HG02938 (cell line): ENCODE data around the gene TMEM121B.
A peak's percentile ranks its signal among the peaks of the same experiment; 100 is the strongest.

Source experiments
- ATAC-seq: cut with Tn5 transposase; IDR thresholded peaks from one replicate; pipeline ENCODE4 v1.9.1; 2021; ENCODE audit warnings: mild to moderate bottlenecking, moderate library complexity; ENCODE audit not compliant: unreplicated experiment

TMEM121B gene

DNA sequence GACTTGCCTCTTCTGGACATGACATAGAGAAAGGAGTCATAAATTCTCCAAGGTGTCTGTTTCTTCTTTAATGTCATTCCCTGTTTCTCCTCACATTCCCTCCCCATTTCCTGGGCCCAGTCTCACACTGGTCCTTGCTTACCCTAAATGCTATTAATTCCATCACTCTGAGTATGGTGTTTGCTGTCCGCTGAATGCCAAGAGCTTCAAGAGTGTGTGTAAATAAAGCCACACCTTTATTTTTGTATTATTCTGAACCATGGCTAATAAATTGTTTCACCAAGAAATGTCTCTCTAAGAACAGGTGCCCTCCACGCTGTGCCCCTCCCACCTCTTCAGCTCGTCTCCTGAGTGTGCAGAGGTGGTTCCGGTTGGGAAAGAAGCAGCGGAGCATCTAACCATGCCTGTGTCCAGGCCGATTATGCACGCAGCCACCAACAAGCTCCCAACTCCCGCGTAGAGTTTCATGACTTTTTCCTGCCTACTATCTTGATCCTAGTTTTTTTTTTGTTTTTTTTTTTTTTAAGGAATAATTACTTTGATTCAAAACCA, 8.6 kb downstream of the TMEM121B start:
- no peak for ATAC-seq

DNA sequence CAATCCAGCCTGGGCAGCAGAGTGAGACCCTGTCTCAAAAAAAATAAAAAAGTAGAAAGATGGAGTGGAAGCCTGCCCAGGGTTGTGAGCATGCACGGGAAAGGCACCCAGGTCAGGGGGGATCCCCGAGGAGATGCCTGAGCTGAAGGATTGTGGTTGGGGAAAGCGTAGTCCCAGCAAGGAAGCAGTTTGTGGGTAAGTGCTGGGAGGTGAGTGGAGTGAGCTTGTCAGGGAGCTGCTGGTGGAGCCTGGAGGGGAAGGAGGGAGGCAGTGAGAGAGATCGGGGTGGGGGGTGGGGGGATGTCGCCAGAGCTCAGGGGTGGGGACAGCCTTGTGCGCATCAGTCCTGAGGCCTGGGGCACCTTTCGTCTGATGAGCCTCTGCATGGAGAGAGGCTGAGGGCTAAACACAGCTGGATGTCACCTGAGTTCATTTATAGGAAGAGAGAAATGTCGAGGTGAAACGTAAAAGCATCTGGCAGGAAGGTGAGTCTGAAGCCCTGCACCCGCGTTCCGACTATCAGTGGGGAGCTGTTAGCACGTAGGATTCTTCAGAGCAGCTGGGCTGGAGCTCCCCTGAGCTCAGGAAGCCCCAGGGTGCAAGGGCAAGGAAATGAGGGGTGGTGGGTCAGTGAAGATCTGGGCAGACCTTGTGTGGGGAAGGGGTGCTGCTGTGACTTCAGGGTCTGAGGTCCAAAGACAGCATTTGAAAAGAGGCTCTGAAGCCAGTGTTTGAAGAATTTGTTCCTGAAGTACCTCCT, 10.2 kb downstream of the TMEM121B start:
- no peak for ATAC-seq

DNA sequence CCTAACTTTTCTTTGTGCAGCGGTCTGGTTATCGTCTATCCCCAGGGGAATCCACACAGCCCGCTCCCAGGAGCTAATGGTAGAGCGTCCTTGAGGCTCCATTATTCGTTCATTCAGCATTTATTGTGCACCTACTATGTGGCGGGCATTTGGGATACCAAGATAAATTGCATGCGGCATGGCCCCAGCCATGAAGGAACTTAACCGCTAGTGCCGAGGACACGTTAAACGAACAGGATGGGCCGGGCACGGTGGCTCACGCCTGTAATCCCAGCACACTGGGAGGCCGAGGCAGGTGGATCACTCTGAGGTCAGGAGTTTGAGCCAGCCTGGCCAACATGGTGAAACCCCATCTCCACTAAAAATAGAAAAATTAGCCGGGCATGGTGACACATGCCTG, 11.2 kb downstream of the TMEM121B start:
- ATAC-seq = no peak

DNA sequence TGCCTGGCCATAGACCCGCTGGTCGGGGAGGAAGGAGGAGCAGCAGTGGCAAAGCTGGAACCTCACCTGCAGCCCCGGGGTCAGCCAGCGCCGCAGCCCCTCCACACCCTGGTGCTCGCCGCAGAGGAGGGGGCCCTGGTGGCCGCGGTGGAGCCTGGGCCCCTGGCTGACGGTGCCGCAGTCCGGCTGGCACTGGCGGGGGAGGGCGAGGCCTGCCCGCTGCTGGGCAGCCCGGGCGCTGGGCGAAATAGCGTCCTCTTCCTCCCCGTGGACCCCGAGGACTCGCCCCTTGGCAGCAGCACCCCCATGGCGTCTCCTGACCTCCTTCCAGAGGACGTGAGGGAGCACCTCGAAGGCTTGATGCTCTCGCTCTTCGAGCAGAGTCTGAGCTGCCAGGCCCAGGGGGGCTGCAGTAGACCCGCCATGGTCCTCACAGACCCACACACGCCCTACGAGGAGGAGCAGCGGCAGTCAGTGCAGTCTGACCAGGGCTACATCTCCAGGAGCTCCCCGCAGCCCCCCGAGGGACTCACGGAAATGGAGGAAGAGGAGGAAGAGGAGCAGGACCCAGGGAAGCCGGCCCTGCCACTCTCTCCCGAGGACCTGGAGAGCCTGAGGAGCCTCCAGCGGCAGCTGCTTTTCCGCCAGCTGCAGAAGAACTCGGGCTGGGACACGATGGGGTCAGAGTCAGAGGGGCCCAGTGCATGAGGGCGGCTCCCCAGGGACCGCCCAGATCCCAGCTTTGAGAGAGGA, 11.9 kb downstream of the TMEM121B start:
- no peak for ATAC-seq

DNA sequence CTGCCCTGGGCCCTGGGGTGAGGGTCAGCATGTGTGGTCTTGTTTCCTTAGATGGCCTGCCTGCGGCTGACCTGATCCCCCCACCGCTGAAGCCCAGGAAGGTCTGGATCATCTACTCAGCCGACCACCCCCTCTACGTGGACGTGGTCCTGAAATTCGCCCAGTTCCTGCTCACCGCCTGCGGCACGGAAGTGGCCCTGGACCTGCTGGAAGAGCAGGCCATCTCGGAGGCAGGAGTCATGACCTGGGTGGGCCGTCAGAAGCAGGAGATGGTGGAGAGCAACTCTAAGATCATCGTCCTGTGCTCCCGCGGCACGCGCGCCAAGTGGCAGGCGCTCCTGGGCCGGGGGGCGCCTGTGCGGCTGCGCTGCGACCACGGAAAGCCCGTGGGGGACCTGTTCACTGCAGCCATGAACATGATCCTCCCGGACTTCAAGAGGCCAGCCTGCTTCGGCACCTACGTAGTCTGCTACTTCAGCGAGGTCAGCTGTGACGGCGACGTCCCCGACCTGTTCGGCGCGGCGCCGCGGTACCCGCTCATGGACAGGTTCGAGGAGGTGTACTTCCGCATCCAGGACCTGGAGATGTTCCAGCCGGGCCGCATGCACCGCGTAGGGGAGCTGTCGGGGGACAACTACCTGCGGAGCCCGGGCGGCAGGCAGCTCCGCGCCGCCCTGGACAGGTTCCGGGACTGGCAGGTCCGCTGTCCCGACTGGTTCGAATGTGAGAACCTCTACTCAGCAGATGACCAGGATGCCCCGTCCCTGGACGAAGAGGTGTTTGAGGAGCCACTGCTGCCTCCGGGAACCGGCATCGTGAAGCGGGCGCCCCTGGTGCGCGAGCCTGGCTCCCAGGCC, 12.7 kb downstream of the TMEM121B start:
- ATAC-seq = no peak

DNA sequence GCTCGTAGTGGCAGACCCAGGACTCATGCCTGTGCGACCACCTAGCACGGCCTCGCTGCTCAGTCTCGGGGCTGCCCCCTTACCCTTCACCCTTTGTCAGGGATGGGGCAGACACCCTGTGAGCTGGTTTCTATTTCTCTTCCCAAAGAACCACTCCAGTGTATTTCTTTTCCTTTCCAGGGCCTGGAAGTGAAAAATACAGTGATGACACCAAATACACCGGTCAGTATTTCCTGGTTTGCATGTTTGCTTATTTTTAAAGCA, 13.7 kb downstream of the TMEM121B start:
- ATAC-seq = no peak

DNA sequence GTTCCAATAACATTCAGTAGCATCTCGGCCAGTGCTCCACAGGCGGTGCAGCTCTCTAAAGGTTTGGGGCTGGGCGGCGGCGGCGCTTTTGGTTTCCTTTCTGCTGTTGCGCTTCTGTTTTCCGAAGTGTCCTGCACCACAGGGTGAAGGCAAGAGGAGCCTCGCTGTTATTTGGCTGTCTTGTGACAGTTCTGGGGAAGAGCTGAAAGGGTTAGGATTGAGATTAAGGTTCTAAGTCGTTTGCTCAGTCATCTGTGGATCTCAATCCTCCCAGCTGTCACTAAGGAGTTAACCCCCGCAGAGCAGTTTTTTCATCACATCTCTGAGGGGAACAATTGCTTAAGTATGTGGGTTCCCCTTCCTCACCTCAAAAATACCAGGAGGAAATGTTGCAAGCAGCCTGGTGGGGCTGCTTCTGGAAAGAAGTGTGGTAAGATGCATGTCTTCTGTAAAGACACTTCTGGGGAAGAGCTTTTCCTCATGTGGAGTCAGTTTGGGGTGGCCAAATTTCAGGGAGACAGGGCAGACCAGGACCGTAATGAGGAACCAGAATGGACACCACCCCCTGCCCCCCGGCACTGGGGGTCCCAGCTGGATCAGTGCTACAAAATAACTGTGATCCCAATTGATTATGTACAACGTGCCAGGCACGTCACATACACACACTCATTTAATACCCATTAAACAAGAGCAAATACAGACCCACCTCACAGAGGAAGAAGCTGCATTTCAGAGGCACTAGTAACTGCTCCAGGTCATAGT, 14.2 kb downstream of the TMEM121B start:
- peak; percentile 57 for ATAC-seq

DNA sequence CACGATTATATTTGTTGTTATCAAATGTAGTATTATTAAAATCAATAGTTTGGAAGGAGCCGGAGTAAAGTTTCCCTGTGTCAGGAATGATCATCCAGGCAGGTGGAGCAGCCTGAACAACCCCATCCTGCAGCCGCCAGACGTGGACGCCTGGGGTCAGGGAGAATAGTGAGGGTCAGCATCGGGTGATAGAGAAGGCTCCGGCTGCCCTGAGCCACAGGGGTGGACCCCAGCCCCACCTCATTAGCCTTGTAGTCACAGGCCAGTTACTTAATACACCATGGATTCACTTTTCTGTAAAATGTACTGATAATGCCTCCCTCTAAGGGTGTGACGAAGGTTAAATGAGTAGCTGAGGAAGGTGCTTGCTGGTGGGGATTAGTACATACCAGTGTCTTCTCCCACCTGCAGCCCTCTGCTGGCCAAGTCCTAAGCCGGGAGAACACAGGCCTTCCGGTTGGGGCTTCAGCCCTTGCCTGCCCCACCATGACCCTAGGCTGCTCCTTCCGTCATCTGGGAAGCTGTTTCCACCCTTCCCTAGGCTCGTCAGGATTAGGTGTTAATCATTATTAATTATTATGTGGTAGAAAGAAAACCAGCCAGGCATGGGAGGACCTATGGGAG, 14.9 kb downstream of the TMEM121B start:
- peak; percentile 20 for ATAC-seq

DNA sequence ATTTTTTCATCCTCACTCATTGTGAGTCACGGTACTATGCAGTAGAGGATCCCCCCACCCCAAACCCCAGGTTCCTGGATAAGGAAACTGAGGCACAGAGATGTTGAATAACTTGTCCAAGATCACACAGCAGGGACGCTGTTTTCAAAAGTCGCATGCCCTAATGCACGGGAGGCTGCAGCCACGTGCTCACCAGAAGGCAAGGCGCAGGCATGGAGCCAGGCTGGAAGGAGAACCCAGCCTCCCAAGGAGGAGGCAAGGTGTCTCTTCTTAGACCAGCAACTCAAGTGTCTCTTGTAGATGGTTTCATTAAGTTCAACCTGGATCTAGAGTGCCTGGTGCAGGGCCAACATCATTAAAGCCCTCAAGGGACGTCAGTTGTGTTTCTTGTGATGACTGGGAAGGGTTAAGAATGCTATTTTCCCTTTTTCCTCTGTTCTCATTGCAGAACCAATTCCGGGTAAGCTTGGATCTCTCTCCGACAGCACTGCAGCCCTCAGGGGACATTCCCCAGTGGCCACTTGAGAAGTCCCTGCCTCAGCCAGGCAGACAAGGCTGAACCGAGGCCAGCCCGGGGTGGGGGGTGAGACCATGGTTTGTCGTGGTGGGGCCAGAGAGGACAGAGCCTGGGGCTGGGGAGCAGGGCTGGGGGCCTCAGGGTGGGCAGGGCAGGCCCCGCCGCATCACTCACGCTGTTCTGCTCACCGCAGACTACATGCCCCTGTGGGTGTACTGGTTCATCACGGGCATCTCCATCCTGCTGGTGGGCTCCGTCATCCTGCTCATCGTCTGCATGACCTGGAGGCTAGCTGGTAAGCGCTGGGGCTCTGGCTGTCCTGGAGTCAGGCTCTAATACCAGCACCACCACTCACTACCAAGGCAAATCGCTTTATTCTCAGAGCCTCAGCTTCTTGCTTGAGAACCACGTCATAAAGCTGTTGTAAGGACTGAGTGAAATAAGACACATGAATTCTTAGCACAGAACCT, 15.7 kb downstream of the TMEM121B start:
- ATAC-seq = no peak

DNA sequence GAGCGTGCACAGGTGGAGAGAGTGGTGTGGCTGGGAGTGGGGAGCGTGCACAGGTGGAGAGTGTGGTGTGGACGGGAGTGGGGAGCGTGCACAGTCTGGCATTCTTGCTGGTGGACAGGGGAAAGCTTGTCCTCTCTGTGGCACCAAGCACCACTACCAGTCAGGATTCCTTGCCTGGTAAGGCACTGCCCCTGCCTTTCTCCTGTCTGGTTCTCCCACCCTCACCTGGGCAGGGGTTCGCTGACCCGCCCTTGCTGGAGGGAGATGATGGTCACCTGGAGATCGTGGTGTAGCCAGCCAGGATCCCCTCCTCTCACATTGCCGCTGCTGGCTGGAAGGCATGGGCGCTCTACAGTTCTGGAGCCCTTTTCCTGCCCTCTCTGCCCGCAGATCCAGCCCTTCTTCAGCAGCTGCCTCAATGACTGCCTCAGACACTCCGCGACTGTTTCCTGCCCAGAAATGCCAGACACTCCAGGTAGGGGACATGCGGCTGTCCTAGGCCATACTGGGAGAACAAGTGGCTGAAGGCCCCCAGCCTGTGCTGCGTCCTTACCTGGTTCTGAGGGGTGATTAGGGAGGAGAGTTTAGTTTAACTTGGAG, 16.7 kb downstream of the TMEM121B start:
- ATAC-seq = no peak

DNA sequence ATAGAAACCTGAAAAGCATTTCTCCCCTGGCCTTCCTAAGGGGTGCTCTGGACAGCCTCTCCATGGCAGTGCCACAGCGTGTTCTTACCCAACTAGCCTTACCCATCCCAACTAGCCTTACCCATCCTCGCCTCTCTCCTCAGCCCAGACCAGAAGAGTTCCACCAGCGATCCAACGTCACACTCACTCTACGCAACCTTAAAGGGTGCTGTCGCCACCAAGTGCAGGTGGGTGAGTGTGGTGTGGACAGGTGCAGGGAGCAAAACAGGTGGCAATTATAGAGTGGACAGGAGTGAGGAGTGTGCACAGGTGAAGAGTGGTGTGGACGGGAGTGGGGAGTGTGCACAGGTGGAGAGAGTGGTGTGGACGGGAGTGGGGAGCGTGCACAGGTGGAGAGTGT, 17.8 kb downstream of the TMEM121B start:
- ATAC-seq = no peak

DNA sequence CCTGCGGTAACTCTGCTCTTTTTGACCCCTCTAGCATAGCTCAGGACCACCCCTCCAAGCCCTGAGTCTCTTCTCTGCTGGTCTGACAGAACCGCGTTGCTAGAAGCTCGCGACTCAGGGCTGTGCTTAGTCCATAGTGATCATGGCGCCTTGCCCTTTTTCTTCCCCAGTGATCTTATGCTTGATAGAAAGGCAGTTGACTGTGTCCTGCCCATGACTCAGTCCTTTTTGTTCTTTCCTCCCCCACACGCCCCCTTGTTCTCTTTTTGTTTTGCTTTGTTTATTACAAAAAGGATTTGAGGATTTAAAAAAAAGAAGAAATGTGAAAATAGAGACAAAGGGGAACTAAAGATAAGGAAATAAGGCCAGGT, 18.9 kb downstream of the TMEM121B start:
- no peak for ATAC-seq

DNA sequence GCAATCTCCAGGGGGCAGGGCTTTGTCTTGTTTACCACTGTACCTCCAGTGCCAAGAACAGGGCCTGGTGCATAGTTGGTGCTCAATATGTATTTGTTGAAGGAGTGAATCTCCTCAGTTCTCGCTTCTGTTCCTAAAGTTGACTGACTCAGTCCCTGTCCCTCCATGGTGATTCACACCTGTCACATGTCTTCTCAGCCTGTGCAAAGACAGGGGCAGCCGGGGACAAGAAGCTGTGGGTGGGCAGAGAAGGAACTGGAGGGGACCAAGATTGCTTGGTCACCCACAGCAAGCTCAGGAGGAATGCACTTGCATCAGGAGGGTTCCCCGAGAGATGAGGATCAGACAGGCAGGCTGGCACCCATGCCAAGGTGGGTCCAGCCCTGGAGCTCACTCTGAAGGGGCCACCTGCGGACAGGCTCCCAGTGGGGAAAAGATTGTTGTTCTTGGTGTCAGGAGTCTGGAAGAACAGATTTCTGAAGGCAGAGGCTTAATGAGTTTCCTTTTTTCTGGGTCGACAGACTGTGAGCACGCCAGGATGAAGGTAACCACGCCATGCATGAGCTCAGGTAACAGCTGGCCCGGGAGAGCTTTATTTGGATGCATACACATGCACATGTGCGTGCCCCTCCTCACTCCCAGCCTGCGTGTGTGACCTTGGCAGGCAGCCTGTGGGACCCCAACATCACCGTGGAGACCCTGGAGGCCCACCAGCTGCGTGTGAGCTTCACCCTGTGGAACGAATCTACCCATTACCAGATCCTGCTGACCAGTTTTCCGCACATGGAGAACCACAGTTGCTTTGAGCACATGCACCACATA, 19.5 kb downstream of the TMEM121B start:
- ATAC-seq = no peak

DNA sequence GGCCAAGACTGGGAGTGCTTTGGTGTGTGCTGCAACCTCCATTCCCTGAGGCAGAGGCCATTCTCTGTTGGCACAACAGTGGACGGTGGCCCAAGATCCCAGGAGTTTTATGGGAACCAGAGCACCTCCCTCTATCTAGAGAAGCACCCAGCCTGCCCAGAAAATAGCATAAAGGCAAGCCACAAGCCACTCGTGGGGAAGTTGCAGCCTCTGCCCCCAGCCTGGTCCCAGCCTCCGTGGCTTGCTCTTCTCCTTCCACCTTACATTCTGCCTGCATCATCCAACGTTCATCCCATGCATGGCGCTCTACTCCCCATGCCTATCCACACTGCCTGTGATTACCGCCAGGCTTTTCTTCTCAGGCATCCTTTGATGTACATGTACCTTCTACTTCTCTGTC, 20.5 kb downstream of the TMEM121B start:
- ATAC-seq = no peak

DNA sequence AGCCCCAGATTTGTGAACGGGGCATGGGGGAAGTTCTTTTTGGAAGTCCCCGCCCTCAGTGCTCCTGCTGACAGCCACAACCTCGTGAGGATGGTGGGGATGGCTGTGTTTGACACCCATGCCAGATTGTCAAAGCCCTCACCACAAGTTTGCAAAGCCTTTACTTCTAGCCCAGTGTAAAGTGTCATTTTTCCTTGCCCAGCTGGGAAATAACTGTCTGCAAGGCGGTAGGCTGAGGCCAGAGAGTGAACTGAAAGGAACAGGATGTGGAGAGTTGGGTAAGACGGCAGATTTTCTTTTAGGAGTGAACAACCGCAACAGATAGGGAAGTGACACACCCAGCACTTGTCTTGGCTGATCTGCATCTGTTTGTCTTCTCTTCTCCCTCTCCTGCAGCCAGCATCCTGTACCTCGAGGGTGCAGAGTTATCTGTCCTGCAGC, 22.8 kb downstream of the TMEM121B start:
- no peak for ATAC-seq

DNA sequence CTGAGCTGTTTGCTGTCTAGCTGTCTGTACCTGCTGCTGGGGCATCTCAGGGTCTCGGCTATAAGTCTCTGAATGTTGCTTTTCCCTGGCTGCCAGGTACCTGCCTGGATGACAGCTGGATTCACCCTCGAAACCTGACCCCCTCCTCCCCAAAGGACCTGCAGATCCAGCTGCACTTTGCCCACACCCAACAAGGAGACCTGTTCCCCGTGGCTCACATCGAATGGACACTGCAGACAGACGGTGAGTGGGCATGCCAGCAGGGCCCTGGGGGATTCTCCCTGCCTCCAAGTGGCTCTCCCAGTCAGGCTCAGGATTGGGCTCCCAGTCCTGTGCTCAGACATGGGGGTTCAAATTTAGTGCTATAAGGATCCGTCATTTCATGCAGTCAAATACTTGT, 23.5 kb downstream of the TMEM121B start:
- ATAC-seq = no peak

DNA sequence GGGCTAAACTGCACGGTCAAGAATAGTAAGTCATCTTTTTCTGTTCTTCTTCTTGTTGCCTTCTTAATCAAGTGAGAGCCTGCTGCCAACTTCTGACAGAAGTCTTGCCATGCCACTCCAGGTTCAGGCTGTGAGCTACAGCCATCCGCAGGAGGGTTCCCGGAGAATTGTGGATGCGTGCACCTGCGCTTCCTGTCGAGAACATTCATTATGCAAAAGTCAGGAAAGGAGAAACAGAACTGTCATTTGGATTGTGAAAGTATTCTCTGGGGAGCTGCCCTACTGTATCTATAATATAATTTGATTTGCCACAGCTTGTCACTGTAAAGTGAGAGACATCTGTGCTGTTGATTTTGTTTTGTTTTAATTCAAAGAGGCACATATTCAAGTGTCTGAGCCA, 24.1 kb downstream of the TMEM121B start:
- no peak for ATAC-seq

DNA sequence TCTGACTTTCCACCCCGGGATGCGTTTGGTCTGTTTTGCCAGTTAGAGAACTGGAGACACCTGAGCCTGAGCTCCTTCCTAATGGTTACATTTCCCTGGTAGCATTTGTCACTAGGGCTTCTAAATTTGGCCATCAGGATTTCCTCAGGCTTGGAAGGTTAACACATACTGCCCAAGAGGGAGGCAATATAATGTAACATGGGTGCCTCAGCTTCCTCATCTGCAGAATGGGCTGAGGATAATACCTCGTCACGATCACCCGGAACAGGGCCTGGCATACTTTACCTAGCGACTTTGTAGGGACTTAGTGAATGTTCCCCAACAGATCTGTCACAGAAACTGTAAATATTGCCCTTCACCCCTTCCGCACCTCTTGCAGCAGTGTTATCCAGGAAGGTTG, 25.1 kb downstream of the TMEM121B start:
- no peak for ATAC-seq
